GM19463 (cell line): Measurements from ENCODE around the gene HIVEP2.

Source experiments
- ATAC-seq: cut with Tn5 transposase; IDR thresholded peaks from one replicate; pipeline ENCODE4 v1.9.1; 2021; ENCODE audit warnings: mild to moderate bottlenecking, moderate library complexity; ENCODE audit not compliant: unreplicated experiment

HIVEP2 gene

GRCh38 chr6:142790257-142790656 lies 154.7 kb downstream of the HIVEP2 start:
- no peak for ATAC-seq

- ATAC-seq, result no peak
These were observed 157.6 kb downstream of the HIVEP2 start for GRCh38 chr6:142787422-142787821.

DNA sequence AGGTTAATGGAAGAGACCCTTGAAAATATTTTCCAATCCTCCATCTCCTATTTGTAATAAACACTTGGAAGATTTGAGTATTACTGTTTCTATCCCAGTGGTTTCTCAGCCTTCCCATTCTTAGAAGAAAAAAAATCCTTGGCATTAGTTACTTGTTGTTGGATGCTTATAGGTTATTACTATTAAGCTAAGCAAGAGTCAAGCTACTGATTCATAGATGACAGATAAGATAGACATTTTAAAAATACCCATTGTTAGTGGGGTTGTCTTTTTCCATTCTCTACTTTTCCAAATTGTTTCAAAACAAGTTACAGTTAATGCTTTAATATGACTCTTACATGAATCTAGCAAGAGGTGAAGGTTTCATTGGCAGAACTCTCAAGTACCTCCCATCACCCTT lies 158.5 kb downstream of the HIVEP2 start:
- ATAC-seq, result no peak

- peak; percentile 99 for ATAC-seq
These were observed 160.6 kb downstream of the HIVEP2 start for GRCh38 chr6:142784344-142784743.

DNA sequence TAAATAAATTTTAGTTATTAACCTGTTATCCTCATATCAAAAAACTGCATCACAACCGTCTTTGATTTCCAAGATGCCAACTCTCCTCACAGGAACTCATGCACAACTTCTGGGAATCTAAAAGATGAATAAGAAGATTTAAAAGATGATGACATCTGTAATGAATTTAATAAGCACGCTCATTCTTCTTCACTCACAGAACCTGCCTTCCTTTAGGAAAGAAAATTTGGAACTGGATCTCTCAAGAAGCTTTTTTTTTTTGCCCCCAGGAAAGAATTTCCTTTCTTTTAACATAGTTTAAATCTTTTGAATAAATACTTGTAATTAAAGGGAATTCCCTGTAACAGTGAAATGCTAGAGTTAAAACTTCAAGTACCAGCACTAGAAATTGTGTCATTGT lies 161.5 kb downstream of the HIVEP2 start:
- ATAC-seq, result no peak

DNA sequence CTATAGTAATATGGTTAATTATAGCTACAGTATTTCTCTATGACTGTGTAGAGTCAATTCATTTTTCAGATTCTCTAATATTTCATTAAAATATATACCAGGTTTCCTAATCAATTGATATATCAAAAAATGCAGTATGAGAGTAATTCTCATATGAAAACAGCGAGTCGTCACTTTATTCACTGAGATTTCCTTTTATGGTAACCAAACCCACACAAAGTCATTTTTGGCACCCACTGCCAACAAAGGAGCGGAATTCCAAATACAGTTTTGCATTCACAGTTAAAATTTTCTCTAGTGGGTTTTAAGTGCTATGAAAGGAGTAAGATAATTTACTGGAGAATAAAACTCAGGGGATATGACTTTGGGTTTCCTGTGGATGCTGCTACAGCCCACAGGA lies 163.8 kb downstream of the HIVEP2 start:
- no peak for ATAC-seq

DNA sequence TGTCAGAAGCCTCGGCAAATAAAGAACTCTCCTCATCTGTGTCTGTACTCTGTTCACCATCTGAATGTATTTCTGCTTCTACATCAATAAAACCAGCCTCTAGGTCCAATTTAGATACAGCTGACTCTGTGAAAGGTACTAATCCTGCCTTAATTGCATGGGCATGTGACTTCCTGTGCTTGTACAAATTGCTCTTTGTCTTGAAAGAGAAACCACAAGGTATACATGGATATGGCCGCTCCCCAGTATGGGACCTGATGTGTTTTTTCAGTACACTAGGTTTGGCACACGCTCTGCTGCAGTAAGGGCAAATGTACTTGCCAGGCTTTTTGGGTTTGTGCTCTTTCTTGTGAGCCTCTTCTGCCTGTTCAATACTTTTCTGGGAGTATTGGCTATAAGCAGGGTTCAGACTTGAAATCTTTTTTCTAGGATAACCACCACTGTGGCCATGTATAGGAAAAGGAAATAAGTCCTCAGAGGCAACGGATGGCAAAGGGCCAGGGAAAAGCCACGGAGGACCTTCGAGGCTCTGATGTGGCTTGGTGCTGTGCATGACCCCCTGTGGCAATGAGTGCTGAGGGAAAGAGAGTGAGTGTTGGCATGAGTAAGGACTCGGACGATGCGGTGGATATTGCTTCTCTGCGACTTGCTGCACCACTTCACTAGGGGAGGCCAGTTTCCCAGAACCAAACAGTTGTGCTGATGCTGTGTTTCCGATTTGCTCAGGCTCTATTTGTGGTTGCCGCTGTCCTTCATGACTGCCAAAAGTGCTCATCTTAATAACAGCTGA lies 170.9 kb downstream of the HIVEP2 start:
- no peak for ATAC-seq

DNA sequence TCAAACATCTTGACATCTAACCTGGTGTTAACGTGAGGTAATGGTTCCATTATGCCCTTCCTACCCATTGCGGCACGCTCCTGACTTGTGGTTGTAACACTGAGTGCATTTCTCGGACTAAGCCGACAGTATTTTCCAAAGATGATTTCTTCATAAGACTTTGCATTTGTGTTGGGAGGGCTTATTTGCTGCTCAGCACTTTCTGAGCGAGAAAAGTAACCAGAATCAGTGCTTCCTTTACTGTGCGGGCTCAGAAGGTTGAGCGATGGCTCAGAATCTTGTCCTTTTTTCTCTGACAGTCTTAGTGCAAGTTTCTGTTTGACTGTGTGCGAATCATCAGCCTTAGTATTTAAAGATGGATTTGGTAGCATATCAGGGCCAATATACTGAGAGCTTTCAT lies 171.7 kb downstream of the HIVEP2 start:
- no peak for ATAC-seq

GRCh38 chr6:142771162-142771561 lies 173.8 kb downstream of the HIVEP2 start:
- no peak for ATAC-seq

- ATAC-seq, result no peak
These were observed 179.7 kb downstream of the HIVEP2 start for GRCh38 chr6:142765306-142765705.

- no peak for ATAC-seq
These were observed 180.7 kb downstream of the HIVEP2 start for GRCh38 chr6:142764311-142764710.

DNA sequence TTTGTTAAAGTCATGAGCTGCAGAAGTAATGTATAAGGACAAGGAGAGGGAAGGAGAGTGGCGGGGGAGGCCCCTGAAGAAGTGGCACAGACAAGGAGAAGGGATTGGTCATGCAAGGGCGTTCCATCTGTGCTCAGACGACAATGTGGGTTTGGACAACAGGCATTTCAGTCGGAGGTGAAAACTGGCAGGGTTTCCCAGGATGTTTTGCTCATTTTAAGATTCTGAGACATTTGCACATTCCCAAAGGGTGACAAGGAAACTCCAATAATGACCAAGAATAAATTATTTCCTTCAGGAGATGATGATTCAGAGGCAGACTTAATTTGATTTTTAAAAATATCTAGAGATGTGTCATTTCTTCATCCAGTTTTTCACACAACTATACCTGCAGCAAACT lies 181.8 kb downstream of the HIVEP2 start:
- no peak for ATAC-seq

- ATAC-seq, result peak; percentile 81
These were observed 183.2 kb downstream of the HIVEP2 start for GRCh38 chr6:142761756-142762155.

DNA sequence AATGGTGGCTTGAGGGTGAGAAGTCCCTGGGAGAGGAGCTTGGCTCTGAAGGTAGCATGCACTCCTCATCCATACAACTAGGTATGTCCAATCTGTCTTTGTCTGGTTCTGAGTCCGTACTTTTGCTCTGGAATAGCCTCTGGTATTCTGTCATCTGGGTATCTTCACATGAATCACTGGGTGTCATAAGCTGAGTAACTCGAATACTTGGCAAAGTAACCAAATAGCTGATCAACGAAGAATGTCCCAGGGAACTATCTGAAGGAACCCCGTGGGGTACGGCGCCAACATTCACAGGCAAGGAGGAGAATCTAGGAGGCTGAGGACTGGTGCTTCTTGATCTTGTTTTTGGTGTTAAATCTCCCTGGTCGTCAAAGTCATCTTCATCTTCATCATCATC lies 184.8 kb downstream of the HIVEP2 start:
- no peak for ATAC-seq

GRCh38 chr6:142758629-142759025 lies 186.3 kb downstream of the HIVEP2 start:
- no peak for ATAC-seq

DNA sequence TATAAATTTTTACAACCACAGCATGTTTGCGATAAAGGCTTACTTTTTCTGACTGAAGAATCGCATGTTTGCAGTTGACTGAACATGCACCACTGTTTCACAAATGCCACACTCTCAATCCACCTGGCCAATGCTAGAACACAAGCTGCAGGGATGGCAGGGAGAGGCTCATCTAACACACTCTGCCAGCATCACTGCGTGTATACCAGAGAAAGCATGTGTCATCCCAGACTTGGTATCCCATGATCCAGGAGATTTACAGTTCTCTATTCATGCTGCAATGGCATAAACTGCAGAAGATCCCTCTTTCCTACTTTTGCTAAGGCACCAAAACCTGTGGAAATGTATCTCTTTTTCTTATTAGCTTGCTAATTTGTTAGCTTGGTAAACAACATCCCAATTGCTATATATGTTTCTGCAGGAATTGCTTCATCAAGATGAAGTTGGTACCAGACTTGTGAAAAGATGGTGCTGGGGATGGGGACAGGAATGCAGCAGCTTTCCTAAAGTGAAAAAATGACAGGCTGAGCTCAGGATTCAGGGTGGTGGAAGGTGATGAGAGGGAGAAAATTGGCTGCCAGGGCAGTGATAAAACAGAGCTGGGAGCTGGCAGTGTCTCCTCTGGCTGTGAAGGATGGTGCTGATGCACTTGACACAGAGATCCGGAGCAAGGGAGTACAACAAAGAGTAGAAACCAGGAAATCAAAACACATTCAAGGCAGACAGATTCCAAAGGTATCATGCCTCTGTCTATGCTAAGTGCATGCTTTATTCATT lies 186.9 kb downstream of the HIVEP2 start:
- ATAC-seq, result no peak

DNA sequence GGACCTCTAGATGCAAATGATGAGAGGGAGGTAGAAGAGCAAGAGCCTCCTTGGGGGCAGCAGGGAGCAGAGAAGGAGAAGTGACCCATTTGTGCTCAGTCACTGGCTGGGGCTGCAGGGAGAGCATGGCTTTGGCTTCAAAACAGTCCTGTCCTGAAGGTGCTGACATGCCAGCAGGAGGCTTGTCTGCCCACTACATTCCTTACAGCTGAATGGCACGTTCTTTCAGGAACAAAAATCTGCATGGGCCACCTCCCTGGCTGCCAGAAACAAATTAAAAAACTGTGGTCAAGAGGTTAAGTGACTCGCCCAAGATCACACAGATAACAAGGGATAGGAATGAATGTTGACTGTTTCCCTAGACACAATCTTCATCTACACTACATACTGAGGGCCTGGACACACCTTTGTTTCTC lies 188.8 kb downstream of the HIVEP2 start:
- no peak for ATAC-seq

- no peak for ATAC-seq
These were observed 191.8 kb downstream of the HIVEP2 start for GRCh38 chr6:142753196-142753595.

GRCh38 chr6:142752348-142752747 lies 192.6 kb downstream of the HIVEP2 start:
- ATAC-seq, result no peak

- no peak for ATAC-seq
These were observed 193.5 kb downstream of the HIVEP2 start for GRCh38 chr6:142751452-142751851.

DNA sequence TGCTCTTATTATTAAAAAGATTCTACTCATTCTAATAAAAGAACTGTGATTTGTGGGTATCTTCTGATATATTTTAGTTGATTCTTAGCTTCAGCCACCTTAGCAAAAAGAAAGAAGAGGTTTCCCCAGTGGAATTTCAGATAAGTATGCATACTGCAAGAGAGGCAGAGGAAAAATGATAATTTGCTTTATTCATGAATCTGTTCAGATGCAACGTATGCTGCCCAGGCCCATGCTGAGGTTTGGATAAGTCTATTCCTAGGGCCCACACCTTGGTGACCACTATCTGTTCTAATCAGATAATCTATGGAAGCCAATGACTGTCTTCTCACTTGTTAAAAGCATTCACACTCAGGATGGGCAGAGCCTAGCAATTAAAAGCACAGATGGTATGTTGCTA lies 194.0 kb downstream of the HIVEP2 start:
- ATAC-seq, result no peak

DNA sequence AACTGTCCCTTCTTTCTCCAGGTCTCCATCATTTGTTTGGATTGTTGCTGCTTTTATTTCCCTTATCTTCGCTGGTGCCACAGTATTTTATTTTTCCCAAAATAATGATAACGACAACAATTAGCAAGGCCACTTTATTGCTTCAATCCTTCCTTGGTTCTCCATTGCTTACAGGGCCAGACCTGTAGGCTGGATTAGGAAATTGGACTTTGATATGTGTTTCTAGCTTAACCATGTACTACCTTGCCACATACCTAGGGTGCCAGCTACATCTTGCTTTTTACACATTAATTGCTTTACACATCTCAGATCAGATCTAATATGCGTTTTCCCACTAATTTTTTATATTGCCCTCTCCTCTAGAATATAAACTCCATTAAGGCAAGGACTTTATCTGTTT lies 195.4 kb downstream of the HIVEP2 start:
- no peak for ATAC-seq
